Measurements from ENCODE around the gene LPIN3. TPM values are rescaled to one million over a fixed set of nuclear protein-coding genes. Genes with fewer than 3 reads are reported as not detected.
A peak's percentile ranks its signal among the peaks of the same experiment; 100 is the strongest.

Gene LPIN3
- total RNA-seq, 4 donors from 2014 or later = 7.4 to 30.5 (median 10.2) TPM

GRCh38 chr20:41331731-41332130 is 8.9 kb upstream of the LPIN3 start:
- no peaks in the 10 kb centered on the region for H3K9me3 ChIP-seq

GRCh38 chr20:41334036-41334435 is 6.6 kb upstream of the LPIN3 start:
- no peak for DNase-seq
- Histone ChIP-seq H3K4me3 (no peak overlapping the region), H3K9me3 (no peaks in the 10 kb centered on the region), H3K27ac (peak overlapping the region in 1 of 2 donors; percentile 63), H3K4me1 (no peaks in the 10 kb centered on the region), H3K27me3 (no peaks in the 10 kb centered on the region), H3K36me3 (no peaks in the 10 kb centered on the region)
- intact Hi-C loops (cut with DNase I; ENCODE audit: low total_unique reads) = loop anchor here (10.0 kb wide), 1 partner anchor 99 kb away; no protein-coding TSS in a partner anchor
- no peak for TF ChIP-seq CTCF (IDR thresholded peaks at IDR 0.05)
- TF ChIP-seq POLR2A (IDR thresholded peaks at IDR 0.05) = no peak

More at GRCh38 chr20:41331731-41332130, 8.9 kb upstream of the LPIN3 start:
- TF ChIP-seq CTCF (IDR thresholded peaks at IDR 0.05) (no peak), POLR2A (IDR thresholded peaks at IDR 0.05) (no peak)
- intact Hi-C loops (cut with DNase I; ENCODE audit: low total_unique reads) = loop anchor here (10.0 kb wide), 1 partner anchor 97 kb away; no protein-coding TSS in a partner anchor
- no peak overlapping the region for H3K4me3 ChIP-seq
- no peak for DNase-seq
- no peaks in the 10 kb centered on the region for H3K4me1 ChIP-seq
- H3K27ac ChIP-seq = no peak overlapping the region
- H3K27me3 ChIP-seq = no peaks in the 10 kb centered on the region
- no peaks in the 10 kb centered on the region for H3K36me3 ChIP-seq

GRCh38 chr20:41334443-41335421 is 5.9 kb upstream of the LPIN3 start:
- Histone ChIP-seq H3K36me3 (no peaks in the 10 kb centered on the region), H3K4me3 (no peak overlapping the region), H3K27me3 (no peaks in the 10 kb centered on the region), H3K9me3 (no peaks in the 10 kb centered on the region), H3K4me1 (no peaks in the 10 kb centered on the region), H3K27ac (peak overlapping the region; percentile 45 to 63)
- DNase-seq = no peak
- intact Hi-C loops (cut with DNase I; ENCODE audit: low total_unique reads) = loop anchor here (10.0 kb wide), 1 partner anchor 100 kb away; no protein-coding TSS in a partner anchor
- TF ChIP-seq POLR2A (IDR thresholded peaks at IDR 0.05) (no peak), CTCF (IDR thresholded peaks at IDR 0.05) (no peak)

GRCh38 chr20:41335591-41335990 is 5.0 kb upstream of the LPIN3 start:
- H3K27ac ChIP-seq = peak overlapping the region in 1 of 2 donors; percentile 63

More at GRCh38 chr20:41335591-41335990, 5.0 kb upstream of the LPIN3 start:
- H3K27me3 ChIP-seq = no peaks in the 10 kb centered on the region
- DNase-seq = no peak
- H3K9me3 ChIP-seq = no peaks in the 10 kb centered on the region
- no peak for TF ChIP-seq CTCF (IDR thresholded peaks at IDR 0.05)
- TF ChIP-seq POLR2A (IDR thresholded peaks at IDR 0.05) = no peak
- H3K4me1 ChIP-seq = no peaks in the 10 kb centered on the region
- no peaks in the 10 kb centered on the region for H3K36me3 ChIP-seq
- intact Hi-C loops (cut with DNase I; ENCODE audit: low total_unique reads) = loop anchor here (10.0 kb wide), 1 partner anchor 101 kb away; no protein-coding TSS in a partner anchor
- no peak overlapping the region for H3K4me3 ChIP-seq

All from uterus (tissue), 4 donors.